Measurements from ENCODE around the gene SYNPO.

The SYNPO gene

GRCh38 chr5:150640311-150641005 lies at the start of gene SYNPO:
Gene SYNPO, plus strand, starts transcription at chr5:150640660. Its CDS starts 7,616 bp downstream, at chr5:150648276.
- DNase-seq (ENCODE audit: low spot score): no peak

- DNase-seq (ENCODE audit: low spot score): no peak
These were observed 49.3 kb upstream of the SYNPO start for GRCh38 chr5:150590979-150591695.

GRCh38 chr5:150593593-150593992 lies 46.9 kb upstream of the SYNPO start:
- DNase-seq (ENCODE audit: low spot score): no peak

GRCh38 chr5:150593996-150594395 lies 46.5 kb upstream of the SYNPO start:
- DNase-seq (ENCODE audit: low spot score): no peak

GRCh38 chr5:150595466-150596031 lies 44.9 kb upstream of the SYNPO start:
- no peak for DNase-seq (ENCODE audit: low spot score)

- DNase-seq (ENCODE audit: low spot score): no peak
These were observed 44.1 kb upstream of the SYNPO start for GRCh38 chr5:150596313-150596712.

- DNase-seq (ENCODE audit: low spot score): no peak
These were observed 43.6 kb upstream of the SYNPO start for GRCh38 chr5:150596826-150597225.

- no peak for DNase-seq (ENCODE audit: low spot score)
These were observed 42.5 kb upstream of the SYNPO start for GRCh38 chr5:150598006-150598405.

- DNase-seq (ENCODE audit: low spot score): no peak
These were observed 41.6 kb upstream of the SYNPO start for GRCh38 chr5:150598821-150599273.

GRCh38 chr5:150599281-150599680 lies 41.2 kb upstream of the SYNPO start:
- no peak for DNase-seq (ENCODE audit: low spot score)

- peak; percentile 64 for DNase-seq (ENCODE audit: low spot score)
These were observed 40.4 kb upstream of the SYNPO start for GRCh38 chr5:150599917-150600511.

- DNase-seq (ENCODE audit: low spot score): no peak
These were observed 39.6 kb upstream of the SYNPO start for GRCh38 chr5:150600616-150601490.

- no peak for DNase-seq (ENCODE audit: low spot score)
These were observed 38.7 kb upstream of the SYNPO start for GRCh38 chr5:150601491-150602345.

GRCh38 chr5:150603052-150603451 lies 37.4 kb upstream of the SYNPO start:
- DNase-seq (ENCODE audit: low spot score): no peak

GRCh38 chr5:150603491-150603890 lies 37.0 kb upstream of the SYNPO start:
- DNase-seq (ENCODE audit: low spot score): no peak

- DNase-seq (ENCODE audit: low spot score): no peak
These were observed 36.5 kb upstream of the SYNPO start for GRCh38 chr5:150604010-150604409.

GRCh38 chr5:150604894-150605440 lies 35.5 kb upstream of the SYNPO start:
- DNase-seq (ENCODE audit: low spot score): no peak

- no peak for DNase-seq (ENCODE audit: low spot score)
These were observed 34.9 kb upstream of the SYNPO start for GRCh38 chr5:150605546-150605945.

- DNase-seq (ENCODE audit: low spot score): no peak
These were observed 34.0 kb upstream of the SYNPO start for GRCh38 chr5:150606476-150606875.

GRCh38 chr5:150607105-150607504 lies 33.4 kb upstream of the SYNPO start:
- no peak for DNase-seq (ENCODE audit: low spot score)

- no peak for DNase-seq (ENCODE audit: low spot score)
These were observed 32.5 kb upstream of the SYNPO start for GRCh38 chr5:150607991-150608390.

Measured in iPS-NIHi11 (cell line).